Thyroid gland (tissue), 4 donors: ENCODE data around the gene SPINK4. TPM values are rescaled to one million over a fixed set of nuclear protein-coding genes. Genes with fewer than 3 reads are reported as not detected.

ENCODE experiments used
- DNase-seq, 2 donors: peaks; one replicate each; pipeline ENCODE4 v3.0.0-alpha.2; 2019
- H3K27ac ChIP-seq, 3 donors: fragments of 200-600 bp; sonication (generic); 1 replicate in 2 of 3; 2 replicates in 1 of 3; pipeline ENCODE4 v1.5.1; 2016 to 2019; ENCODE audit warnings: mild to moderate bottlenecking in 1 of 3, moderate library complexity in 1 of 3
- H3K27me3 ChIP-seq: fragments of 200-600 bp; sonication (generic); one replicate; pipeline ENCODE4 v1.5.1; 2019
- H3K36me3 ChIP-seq, 2 donors: fragments of 200-600 bp; sonication (generic); one replicate each; pipeline ENCODE4 v1.5.1; 2016 to 2019
- H3K4me1 ChIP-seq, 2 donors: fragments of 200-600 bp; sonication (generic); one replicate each; pipeline ENCODE4 v1.5.1; 2017 to 2019
- H3K4me3 ChIP-seq, 3 donors: fragments of 200-600 bp; sonication (generic); replicated peaks in 1 of 3; 1 replicate in 2 of 3; 2 replicates in 1 of 3; pipeline ENCODE4 v1.5.1; 2016; ENCODE audit warnings: mild to moderate bottlenecking in 1 of 3
- H3K9me3 ChIP-seq: fragments of 200-600 bp; sonication (generic); one replicate; pipeline ENCODE4 v1.5.1; 2017
- CTCF ChIP-seq, 6 experiments: fragments of 200-600 bp in 3 of 6; fragments of 450-650 bp in 3 of 6; sonication (generic) in 3 of 6; IDR thresholded peaks; one replicate each; pipeline ENCODE4 v1.5.1; 2016 to 2019; ENCODE audit warnings: antibody characterized with exemption in 6 of 6, mild to moderate bottlenecking in 2 of 6, inconsistent platforms in 1 of 6, moderate library complexity in 1 of 6
- POLR2A ChIP-seq, 2 donors: fragments of 450-650 bp; IDR thresholded peaks; one replicate each; pipeline ENCODE4 v1.6.1; 2017; ENCODE audit warnings: antibody characterized with exemption in 2 of 2, mild to moderate bottlenecking in 2 of 2, moderate library complexity in 1 of 2
- WGBS, 2 donors: methylation state at CpG; one replicate each; pipeline ENCODE4 v1.1.5; 2017; 5-methylcytosine and 5-hydroxymethylcytosine counted together
- intact Hi-C: fragments of 100-400 bp; cut with DNase I; formaldehyde crosslinking; loops from one replicate; pipeline ENCODE4 v1.15.1; 2023
- total RNA-seq, 4 donors: library from RNA; depleted of rRNA; stranded (reverse); fragments of >200 nt; gene quantifications; one replicate each; pipeline ENCODE4 v1.2.3, GENCODE V29; 2016

Gene SPINK4
- total RNA-seq, 4 donors from 2014 or later = not detected

- WGBS, 2 donors = 50 to 52% methylated on average over 3 of the region's 3 CpGs
- no peaks in the 10 kb centered on the region for H3K9me3 ChIP-seq
- intact Hi-C loops = no loop called here
- H3K27me3 ChIP-seq = no peaks in the 10 kb centered on the region
- no peak for TF ChIP-seq POLR2A (IDR thresholded peaks at IDR 0.05)
- no peak for TF ChIP-seq CTCF (IDR thresholded peaks at IDR 0.05)
- H3K4me3 ChIP-seq = no peak overlapping the region
- H3K27ac ChIP-seq = no peak overlapping the region
- no peaks in the 10 kb centered on the region for H3K36me3 ChIP-seq
- DNase-seq = no peak
- H3K4me1 ChIP-seq = no peaks in the 10 kb centered on the region
Observed at GRCh38 chr9:33211695-33212393, 28.1 kb upstream of the SPINK4 start.

- Histone ChIP-seq H3K4me3 (no peak overlapping the region), H3K4me1 (no peaks in the 10 kb centered on the region), H3K36me3 (no peaks in the 10 kb centered on the region), H3K27me3 (no peaks in the 10 kb centered on the region), H3K27ac (no peak overlapping the region), H3K9me3 (no peaks in the 10 kb centered on the region)
- intact Hi-C loops = no loop called here
- 86% methylated on average over 14 of the region's 14 CpGs for WGBS, 2 donors
- TF ChIP-seq CTCF (IDR thresholded peaks at IDR 0.05) (no peak), POLR2A (IDR thresholded peaks at IDR 0.05) (no peak)
- peak in 1 of 2 donors; percentile 20 for DNase-seq
Observed at GRCh38 chr9:33220681-33221567, 19.0 kb upstream of the SPINK4 start.

GRCh38 chr9:33221568-33221884, 18.4 kb upstream of the SPINK4 start:
- Histone ChIP-seq H3K27me3 (no peaks in the 10 kb centered on the region), H3K4me1 (no peaks in the 10 kb centered on the region), H3K9me3 (no peaks in the 10 kb centered on the region), H3K36me3 (no peaks in the 10 kb centered on the region), H3K27ac (no peak overlapping the region), H3K4me3 (no peak overlapping the region)
- DNase-seq = no peak
- intact Hi-C loops = no loop called here
- WGBS, 2 donors = 93 to 95% methylated on average over 3 of the region's 3 CpGs
- no peak for TF ChIP-seq POLR2A (IDR thresholded peaks at IDR 0.05)
- TF ChIP-seq CTCF (IDR thresholded peaks at IDR 0.05) = no peak

GRCh38 chr9:33222031-33222430, 17.9 kb upstream of the SPINK4 start:
- H3K9me3 ChIP-seq = no peaks in the 10 kb centered on the region
- no peak overlapping the region for H3K27ac ChIP-seq
- H3K36me3 ChIP-seq = no peaks in the 10 kb centered on the region
- no peaks in the 10 kb centered on the region for H3K4me1 ChIP-seq
- WGBS, 2 donors = 72 to 93% methylated on average over 3 of the region's 3 CpGs
- no peaks in the 10 kb centered on the region for H3K27me3 ChIP-seq
- intact Hi-C loops = no loop called here
- DNase-seq = no peak
- TF ChIP-seq CTCF (IDR thresholded peaks at IDR 0.05) = no peak
- no peak for TF ChIP-seq POLR2A (IDR thresholded peaks at IDR 0.05)
- H3K4me3 ChIP-seq = no peak overlapping the region

- intact Hi-C loops = no loop called here
- 82 to 100% methylated on average over 1 of the region's 1 CpG for WGBS, 2 donors
- Histone ChIP-seq H3K4me1 (no peaks in the 10 kb centered on the region), H3K27me3 (no peaks in the 10 kb centered on the region), H3K9me3 (no peaks in the 10 kb centered on the region), H3K27ac (no peak overlapping the region), H3K4me3 (no peak overlapping the region), H3K36me3 (no peaks in the 10 kb centered on the region)
- DNase-seq = no peak
- no peak for TF ChIP-seq POLR2A (IDR thresholded peaks at IDR 0.05)
- TF ChIP-seq CTCF (IDR thresholded peaks at IDR 0.05) = no peak
Observed at GRCh38 chr9:33223696-33224095, 16.3 kb upstream of the SPINK4 start.
